ENCODE data around the gene NFATC1. TPM values are rescaled to one million over a fixed set of nuclear protein-coding genes. Genes with fewer than 3 reads are reported as not detected.

NFATC1 gene
- 0.39 TPM in 1 of 2 replicates, not detected in the other for total RNA-seq (2014; rRNA removed; shearing (Covaris generic))

GRCh38 chr18:79395761-79396404 lies at the start of gene NFATC1:
Gene NFATC1, plus strand, starts transcription at chr18:79395930. Its CDS starts 295 bp downstream, at chr18:79396225.
- DNase-seq (ENCODE audit: low read depth), result peak; percentile 16

- DNase-seq (ENCODE audit: low read depth), result no peak
Observed at GRCh38 chr18:79345981-79346380, 49.7 kb upstream of the NFATC1 start.

- DNase-seq (ENCODE audit: low read depth), result no peak
Observed at GRCh38 chr18:79348066-79348465, 47.7 kb upstream of the NFATC1 start.

- no peak for DNase-seq (ENCODE audit: low read depth)
Observed at GRCh38 chr18:79352432-79352831, 43.3 kb upstream of the NFATC1 start.

DNA sequence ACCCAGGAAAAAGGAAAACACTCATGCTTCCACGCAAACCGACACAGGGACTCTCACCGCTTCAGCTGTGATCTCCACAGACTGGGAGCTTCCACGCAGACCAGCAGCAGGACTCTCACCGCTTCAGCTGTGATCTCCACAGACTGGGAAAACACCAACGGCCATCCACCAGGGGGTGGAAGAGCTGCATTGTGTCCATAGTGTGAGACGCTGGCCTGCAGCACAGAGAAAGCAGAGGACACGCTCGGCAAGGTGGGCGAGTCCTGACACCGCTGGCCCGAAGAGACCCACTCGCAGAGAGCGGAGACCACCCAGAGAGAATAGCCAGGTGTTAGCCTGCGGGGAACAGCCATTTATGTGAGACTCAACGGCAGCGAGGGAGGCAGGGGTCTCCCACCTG lies 42.5 kb upstream of the NFATC1 start:
- DNase-seq (ENCODE audit: low read depth), result no peak

- no peak for DNase-seq (ENCODE audit: low read depth)
Observed at GRCh38 chr18:79354350-79354749, 41.4 kb upstream of the NFATC1 start.

DNA sequence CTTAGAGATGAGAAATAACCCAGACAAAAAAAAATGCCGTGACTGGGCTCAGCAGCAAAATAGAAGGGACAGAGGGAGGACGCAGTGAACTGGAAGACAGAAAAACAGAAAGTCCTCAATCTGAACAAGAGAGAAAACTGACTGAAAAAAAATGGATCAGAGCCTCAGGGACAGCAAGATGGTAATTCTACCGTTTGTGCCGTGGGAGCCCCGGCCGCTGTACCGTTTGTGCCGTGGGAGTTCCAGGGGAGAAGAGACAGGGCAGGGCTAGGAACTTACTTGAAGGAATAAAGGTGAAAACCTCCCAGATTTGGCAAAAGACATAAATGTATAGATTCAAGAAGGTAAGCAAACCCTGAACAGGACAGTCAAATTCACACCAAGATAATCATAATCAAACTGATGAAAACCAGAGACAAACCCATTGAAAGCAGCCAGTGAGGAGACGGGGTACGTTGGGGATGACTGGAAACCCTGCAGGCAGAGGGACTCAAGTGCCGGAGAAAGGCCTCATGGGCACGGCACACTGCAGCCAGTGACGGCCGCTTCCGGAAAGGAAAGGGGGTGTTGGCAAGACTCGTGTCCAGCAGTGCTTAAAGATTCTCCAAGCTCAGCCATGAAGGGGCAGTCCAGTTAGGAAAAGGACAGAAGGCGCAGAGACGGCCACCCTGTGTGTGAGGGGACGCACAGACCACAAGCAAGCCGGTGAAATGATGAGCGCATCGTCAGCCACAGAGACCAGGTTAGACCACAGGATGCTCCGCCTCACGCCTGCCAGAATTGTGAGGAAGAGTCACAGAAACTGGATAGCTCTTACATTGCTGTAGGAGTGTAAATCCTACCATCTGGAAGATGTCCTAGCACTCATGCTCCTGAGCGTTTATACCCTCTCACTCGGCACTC lies 40.0 kb upstream of the NFATC1 start:
- no peak for DNase-seq (ENCODE audit: low read depth)

DNA sequence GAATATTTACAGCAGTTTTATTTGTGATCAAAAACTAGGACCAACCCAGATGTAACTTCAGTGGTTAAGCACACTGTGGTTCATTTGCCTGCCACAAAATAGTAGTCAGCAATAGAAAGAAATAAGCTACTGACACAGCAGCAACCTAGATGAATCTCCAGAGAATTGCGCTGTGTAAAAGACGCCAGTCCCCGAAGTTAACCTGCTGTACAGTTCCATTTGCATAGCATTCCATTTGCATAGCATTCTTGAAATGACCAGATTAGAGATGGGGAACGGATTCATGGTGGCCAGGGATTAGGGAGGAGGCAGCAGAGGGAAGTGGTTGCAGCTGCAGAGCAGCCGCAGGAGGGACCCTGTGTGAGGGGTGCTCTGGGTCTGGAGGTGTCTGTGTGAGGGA lies 39.3 kb upstream of the NFATC1 start:
- no peak for DNase-seq (ENCODE audit: low read depth)

DNA sequence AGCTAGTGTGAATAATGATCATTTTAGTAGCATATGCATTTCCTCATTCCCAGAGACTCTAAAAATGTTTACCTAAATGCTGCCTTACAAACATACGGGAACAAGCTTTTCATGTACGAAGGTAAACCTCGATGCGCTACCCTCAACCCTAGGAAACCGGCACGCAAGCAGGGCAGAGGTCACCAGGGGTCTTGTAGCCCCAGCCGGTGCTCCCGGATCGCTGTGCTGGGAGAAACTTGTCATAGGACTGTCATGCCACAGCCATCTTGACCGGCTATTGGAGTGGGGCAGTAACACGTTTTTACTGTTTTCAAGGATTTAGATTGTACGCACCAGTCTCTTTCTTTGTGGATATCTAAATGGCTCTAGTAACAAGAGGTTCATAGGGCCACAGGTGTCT lies 34.8 kb upstream of the NFATC1 start:
- DNase-seq (ENCODE audit: low read depth), result no peak

DNA sequence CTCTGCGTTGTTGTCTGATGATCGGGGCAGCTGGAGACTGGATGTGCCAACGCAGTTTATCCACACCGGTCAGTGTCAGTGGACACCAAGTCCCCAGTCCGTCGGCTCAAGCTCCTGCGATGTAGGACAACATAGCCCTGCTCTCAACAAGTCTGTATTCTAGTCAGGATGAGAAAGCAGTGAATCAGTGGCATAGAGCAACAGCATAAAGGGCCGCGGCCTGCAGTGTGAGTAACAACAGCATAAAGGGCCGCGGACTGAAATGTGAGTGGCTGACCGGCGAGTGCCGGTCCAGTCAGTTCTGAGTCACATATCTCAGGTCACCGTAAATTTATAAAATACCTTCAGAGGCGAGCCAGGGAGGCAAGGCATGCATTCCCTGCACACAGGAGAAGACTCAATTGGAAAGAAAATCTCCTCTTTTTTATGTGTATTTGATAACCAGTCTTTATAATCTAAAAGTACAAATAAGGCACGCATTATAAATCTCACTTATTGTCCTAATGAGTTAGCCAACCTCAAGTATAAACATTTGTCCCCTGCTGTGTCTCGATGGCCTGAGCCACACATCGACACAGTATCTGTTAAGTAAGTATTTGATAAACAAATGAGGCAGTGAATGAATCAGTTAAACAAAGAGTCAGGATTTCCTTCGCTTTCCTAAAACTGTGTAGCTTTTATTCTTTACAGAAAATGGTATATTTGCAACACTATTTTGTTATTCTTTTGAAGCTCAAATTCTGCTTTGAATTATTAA lies 33.8 kb upstream of the NFATC1 start:
- no peak for DNase-seq (ENCODE audit: low read depth)

GRCh38 chr18:79365701-79366100 lies 30.0 kb upstream of the NFATC1 start:
- no peak for DNase-seq (ENCODE audit: low read depth)

DNA sequence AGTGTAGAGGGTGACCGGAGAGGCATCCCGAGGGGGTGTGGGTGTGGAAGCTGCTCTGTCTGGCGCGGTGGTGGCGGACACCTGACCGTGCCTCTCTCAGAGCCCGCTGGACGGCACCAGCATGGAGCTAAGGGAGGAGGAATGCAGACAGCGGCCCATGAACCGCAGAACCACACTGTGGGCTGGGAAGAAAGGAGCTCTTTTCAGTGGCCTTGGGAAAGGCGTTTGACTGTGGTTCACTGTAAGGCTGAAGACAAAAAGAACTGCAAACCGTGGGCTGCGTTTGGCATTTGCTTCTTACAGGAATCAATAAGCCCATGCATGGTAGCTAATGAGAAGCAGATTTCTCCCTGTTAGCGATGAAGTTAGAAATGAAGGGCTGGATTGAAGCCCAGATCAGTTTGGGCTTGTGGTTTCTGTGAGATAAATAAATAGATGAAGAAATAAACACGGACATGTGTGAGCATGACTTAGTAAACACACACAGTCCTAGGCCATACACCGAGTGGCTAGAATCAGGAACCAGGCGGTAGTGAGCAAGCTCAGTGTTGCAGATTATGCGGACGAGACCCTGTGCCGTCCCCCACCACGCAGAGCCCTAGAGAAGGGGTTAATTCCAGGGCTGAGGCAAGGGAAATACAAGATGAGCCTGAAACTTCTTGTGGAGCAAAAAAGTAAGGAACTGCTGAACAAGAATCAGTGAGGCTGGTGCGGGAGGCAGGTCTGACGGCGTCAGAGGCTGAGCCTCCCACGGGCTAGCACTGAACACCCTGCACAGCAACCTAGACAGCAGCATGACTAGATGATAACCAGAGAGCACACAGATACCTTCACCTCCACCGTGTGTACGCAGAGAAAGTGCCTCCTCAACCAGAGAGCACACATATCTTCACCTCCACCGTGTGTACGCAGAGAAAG lies 29.3 kb upstream of the NFATC1 start:
- DNase-seq (ENCODE audit: low read depth), result peak; percentile 50

DNA sequence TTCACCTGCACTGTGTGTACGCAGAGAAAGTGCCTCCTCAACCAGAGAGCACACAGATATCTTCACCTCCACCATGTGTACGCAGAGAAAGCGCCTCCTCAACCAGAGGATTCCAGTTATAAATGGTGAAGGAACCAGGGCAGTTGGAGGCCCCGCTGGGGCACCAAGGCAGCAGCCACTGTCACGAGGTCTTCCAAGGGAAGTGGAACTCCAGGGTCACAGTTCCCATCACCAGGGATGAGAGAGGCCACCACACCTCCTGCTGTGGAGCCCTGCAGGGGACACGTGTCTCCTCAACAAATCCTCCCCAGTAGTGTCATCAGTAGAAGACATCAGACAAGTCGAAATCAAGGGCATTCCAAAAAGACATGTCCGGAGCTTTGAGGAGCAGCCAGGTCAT lies 28.2 kb upstream of the NFATC1 start:
- no peak for DNase-seq (ENCODE audit: low read depth)

- DNase-seq (ENCODE audit: low read depth), result no peak
Observed at GRCh38 chr18:79367989-79368388, 27.7 kb upstream of the NFATC1 start.

GRCh38 chr18:79368681-79369080 lies 27.0 kb upstream of the NFATC1 start:
- no peak for DNase-seq (ENCODE audit: low read depth)

- no peak for DNase-seq (ENCODE audit: low read depth)
Observed at GRCh38 chr18:79371561-79372121, 24.1 kb upstream of the NFATC1 start.

DNA sequence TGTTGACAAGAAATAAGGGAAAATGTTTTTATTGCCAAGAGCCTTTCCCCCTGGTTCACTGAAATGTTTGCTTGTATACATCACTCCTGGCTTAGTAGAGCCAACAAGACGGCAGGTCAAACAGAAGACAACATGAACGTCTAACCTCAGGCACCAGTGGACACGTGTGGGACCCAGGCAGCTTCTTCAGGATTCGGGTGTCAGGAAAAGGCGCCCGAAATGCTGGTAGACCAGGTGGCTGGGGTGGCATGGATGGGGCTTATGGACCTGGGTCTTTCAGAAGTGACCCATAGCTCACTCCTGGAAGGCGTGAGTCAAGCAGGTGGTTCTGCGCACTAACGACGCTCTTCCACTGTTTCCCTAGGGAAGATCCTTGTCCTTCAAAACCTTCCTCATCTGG lies 23.3 kb upstream of the NFATC1 start:
- no peak for DNase-seq (ENCODE audit: low read depth)

DNA sequence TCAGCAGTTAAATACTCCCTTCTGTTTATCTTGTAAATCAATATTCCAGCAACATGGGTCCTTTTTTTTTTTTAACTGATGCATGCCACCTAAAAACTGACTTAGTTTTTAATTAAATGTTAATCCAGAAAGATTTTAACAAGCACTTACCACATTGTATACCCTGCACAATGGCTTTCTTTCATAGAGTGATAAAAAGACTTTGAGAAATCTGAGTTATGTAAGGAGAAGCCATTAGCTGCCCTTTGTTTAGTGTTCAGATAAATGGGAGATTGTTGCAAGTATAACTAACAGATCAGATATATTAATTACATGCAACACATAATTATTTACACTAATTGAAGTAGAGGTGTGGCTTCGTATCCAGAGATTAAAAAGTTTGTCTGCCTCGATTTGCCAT lies 22.7 kb upstream of the NFATC1 start:
- no peak for DNase-seq (ENCODE audit: low read depth)

GRCh38 chr18:79373736-79374135 lies 22.0 kb upstream of the NFATC1 start:
- no peak for DNase-seq (ENCODE audit: low read depth)

DNA sequence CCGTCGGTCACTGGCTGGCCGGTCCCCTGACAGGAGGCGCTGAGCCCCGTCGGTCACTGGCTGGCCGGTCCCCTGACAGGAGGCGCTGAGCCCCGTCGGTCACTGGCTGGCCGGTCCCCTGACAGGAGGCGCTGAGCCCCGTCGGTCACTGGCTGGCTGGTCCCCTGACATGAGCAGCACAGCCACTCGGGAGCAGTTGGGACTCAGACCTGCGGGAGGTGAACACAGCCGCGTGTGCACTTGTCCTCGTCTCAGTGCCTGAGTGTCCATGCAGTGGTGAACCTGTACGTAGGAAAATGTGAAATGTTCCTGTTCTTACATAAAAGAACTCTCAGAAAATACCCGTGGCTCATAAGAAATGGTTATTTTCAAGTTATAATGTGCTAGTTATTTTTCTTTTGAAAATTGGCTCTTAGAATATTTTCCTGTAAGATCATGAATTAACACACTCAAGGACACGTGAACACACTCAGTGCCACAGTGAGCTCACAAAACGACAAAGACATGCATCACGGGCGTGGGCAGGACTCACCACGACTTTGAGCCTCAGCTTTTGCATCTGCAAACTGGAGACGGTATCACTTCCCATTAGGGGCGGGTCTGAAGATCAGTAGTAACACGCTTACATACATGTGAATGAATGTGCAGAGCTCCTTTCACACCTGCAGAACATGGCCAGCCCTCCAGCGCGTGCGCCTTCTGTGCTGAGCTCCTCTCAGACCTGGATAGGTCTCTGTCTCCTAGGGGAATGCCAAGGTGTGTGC lies 21.1 kb upstream of the NFATC1 start:
- no peak for DNase-seq (ENCODE audit: low read depth)

Measured in RPMI7951 (cell line).